NCI-H2196 treated with DMSO at 0.1 percent for 48 hours (cell line): ENCODE data around the gene NIPBL.
A peak's percentile ranks its signal among the peaks of the same experiment; 100 is the strongest.
"Not testable (repeated sequence)": the region's sequence is repeated elsewhere in the genome, so short reads cannot be mapped to it uniquely, and the experiment has no call there.

Experiments used
- DNase-seq: peaks from one replicate; lab custom pipeline; 2025; ENCODE audit not compliant: unreplicated experiment; lab: John Stamatoyannopoulos, UW

Gene NIPBL

GRCh38 chr5:36944607-36945225 lies 68.1 kb downstream of the NIPBL start:
- DNase-seq, result peak; percentile 42

DNA sequence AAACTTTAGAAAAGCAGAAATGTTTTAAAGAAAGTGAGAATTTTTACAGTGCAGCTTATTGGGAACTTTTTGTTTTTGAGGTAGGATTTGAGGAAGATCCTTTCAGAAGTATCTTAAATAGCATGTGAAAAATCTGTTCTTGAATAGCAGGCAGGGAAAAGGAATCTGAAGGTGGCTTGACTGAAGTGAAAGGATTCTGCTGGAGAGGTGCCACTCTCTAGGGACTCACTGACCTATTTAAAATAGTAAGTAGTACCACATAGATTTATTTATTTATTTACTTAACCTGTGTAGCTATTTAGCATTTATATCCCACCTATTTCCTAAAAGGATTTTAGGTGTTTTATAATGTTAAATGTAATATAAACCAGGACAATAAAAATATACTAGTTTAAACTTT lies 69.1 kb downstream of the NIPBL start:
- DNase-seq, result no peak

- no peak for DNase-seq
Observed at GRCh38 chr5:36946101-36946500, 69.5 kb downstream of the NIPBL start.

DNA sequence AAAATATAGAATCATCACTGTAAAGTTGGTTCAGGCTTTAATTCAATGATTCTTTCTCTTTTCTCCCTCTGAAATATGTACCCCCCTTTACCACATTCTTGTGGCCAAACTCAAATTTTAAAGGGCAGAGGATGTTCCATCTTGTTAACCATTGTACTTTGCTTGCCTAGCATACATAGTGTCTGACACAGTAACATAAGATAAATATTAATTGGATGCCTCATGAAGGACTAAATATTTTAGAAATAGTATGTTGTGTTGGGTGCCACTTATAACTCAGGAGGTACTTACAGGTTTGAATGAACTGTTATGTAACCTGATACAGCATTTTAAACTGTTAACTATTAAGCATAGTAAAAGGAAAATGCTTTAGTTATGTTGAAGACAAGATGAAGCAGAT lies 71.5 kb downstream of the NIPBL start:
- DNase-seq, result no peak

- DNase-seq, result no peak
Observed at GRCh38 chr5:36948650-36949049, 72.1 kb downstream of the NIPBL start.

DNA sequence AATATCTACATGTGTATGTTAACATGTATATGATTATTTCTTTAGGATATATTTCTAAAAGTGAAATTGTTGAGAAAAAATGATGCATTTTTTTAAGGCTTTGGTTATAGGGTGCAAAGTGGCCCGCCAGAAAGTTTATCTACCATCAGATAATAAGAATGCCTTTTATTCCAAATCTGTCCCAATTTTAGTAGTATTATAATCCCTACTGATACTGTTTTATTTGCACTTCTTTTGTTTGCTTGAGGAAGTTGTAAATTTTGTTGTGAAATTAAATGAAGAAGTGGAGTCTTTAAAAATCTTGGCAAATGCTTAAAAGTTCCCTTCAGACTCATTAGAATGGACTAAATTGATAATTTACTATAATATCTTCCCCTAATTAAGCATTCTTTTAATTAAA lies 73.0 kb downstream of the NIPBL start:
- DNase-seq, result no peak

- no peak for DNase-seq
Observed at GRCh38 chr5:36950586-36951457, 74.3 kb downstream of the NIPBL start.

DNA sequence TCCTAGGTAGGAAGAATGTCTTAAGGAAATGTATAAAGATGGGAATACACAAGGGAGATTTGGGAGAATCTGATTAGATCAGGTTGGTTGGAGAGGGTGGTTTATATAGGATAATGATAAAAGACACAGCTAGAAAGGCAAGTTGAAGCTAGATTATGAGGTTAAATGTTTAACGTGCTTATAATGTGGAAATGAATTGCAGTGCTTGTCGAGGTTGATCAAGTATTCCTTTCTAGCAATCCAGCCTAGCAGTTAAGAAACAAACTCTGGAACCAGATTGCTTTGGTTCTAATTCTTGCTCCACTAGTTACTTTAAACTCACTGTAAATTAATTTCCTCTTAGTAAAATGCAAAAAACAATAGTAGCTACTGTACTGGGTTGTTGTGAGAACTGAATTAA lies 76.5 kb downstream of the NIPBL start:
- no peak for DNase-seq

DNA sequence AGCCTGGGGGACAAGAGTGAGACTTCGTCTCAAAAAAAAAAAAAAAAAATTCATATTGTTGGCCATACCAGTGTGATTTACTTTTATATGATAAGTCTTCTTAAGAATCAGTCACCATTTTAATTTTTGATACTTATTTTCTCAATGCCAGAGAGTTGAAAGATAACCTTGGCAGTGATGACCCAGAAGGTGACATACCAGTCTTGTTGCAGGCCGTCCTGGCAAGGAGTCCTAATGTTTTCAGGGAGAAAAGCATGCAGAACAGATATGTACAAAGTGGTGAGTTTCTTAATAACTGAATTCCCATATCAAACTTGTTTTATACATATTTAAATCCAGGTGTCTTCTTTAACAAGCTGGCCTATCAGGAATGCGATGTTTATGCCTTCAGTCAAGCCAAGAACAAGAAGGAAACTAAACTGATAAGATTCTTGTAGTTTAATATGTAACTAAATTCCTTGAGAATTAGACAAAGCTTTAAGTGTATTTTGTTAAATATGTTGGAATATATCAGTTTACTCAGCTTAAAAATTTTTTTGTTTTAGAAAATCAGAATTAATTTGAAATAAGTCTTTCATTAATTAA lies 81.5 kb downstream of the NIPBL start:
- no peak for DNase-seq

DNA sequence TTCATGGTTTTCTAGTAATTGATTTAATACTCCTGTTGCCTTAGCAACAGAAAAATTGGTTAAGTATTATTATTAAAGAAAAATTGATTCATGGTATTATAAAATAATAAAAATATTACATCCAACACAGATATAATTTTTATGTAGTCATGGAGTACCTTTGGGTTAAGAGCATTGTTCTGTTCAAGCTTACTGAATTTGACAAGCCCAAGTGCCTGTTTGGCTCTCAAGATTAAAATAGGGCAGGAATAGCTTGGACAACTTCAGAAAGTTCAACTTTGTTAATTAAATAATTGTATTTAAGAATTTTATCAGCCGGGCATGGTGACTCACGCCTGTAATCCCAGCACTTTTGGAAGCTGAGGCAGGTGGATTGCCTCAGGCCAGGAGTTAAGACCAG lies 82.0 kb downstream of the NIPBL start:
- no peak for DNase-seq

GRCh38 chr5:36965179-36965578 lies 88.6 kb downstream of the NIPBL start:
- no peak for DNase-seq

GRCh38 chr5:36969700-36970395 lies 93.3 kb downstream of the NIPBL start:
- DNase-seq, result no peak

- DNase-seq, result no peak
Observed at GRCh38 chr5:36978196-36978595, 101.6 kb downstream of the NIPBL start.

DNA sequence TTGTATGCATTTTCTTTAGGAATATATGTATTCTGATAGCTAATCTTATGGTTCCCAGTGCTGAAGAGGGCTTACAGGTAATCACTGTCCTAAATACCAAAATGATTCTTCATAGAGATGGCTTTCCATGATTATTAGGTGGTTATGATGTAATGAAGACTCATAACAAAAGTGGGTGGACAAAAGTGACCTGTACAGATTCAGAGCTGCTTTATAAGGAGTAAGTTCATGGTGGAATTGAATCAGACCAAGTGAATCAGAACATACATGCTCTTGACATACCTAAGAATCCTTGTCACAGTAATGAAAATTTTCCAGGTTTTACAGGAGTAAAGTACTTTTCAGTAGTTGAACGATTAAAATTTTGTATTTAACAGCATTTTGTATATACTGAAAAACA lies 105.6 kb downstream of the NIPBL start:
- no peak for DNase-seq

- no peak for DNase-seq
Observed at GRCh38 chr5:36985387-36985786, 108.8 kb downstream of the NIPBL start.

- DNase-seq, result no peak
Observed at GRCh38 chr5:36988396-36988795, 111.8 kb downstream of the NIPBL start.

DNA sequence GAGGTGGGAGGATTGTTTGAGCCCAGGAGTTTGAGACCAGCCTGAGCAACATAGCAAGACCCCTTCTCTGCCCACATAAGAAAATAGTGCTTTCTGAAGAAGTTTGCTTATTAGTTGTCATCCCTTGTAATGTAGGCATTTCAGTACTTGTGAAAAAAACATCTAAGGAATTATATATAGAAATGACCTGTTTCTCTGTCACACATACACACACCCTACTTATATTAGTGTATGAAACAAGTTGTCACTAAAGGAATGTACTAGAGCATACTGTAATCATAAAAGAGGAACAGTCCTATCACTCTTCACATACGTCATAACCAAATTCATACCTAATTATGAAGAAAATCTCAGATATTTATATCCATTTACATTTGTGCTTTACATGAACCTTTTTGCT lies 122.0 kb downstream of the NIPBL start:
- DNase-seq, result no peak

- DNase-seq, result no peak
Observed at GRCh38 chr5:37002176-37002751, 125.7 kb downstream of the NIPBL start.

GRCh38 chr5:37005252-37005651 lies 128.7 kb downstream of the NIPBL start:
- no peak for DNase-seq

DNA sequence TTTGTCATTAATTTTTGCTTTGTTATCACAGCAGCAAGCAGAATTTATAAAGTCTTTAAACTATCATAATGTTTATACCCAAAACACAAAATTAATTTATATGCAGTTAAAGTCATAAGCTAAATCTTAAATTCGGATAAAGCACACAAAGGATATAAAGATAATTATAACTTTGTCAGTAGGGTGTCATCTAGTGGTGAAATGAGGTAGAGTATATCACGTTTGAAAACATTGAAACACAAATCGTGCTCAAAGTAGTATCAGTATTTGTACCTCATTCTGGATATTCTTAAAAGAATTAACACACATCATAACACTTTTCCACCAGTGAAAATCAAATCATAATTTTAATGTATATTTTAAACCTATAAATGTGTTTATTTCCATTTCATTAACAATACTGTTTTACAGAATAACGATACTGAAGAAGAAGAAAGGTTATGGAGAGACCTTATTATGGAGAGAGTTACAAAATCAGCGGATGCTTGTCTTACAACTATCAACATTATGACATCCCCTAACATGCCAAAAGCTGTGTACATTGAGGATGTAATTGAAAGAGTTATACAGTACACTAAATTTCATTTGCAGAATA lies 129.5 kb downstream of the NIPBL start:
- peak; percentile 20 for DNase-seq

- DNase-seq, result not testable (repeated sequence)
Observed at GRCh38 chr5:37013181-37013580, 136.6 kb downstream of the NIPBL start.
